ENCODE measurements around the gene POP7.

- TF ChIP-seq CTCF (conservative IDR thresholded peaks at IDR 0.05; ENCODE audit: low read depth, low read length): no peak
- no peak for TF ChIP-seq EZH2 (IDR thresholded peaks at IDR 0.05; ENCODE audit: borderline replicate concordance, low read depth, low read length, poor library complexity, severe bottlenecking)
Measured at GRCh38 chr7:100687261-100687660, 18.7 kb upstream of the POP7 start.

All from A673 (cell line).